Motor neuron (in vitro differentiated cells): ENCODE data around the gene RCAN1. TPM values are rescaled to one million over a fixed set of nuclear protein-coding genes. Genes with fewer than 3 reads are reported as not detected.

Source experiments
- ATAC-seq, 8 experiments: fragments of 200-7000 bp; cut with Tn5 transposase; replicated peaks in 6 of 8; 2 replicates each; pipeline ENCODE4 v1.8.0; 2021; ENCODE audit warnings: mild to moderate bottlenecking in 8 of 8, moderate library complexity in 8 of 8
- H3K27ac ChIP-seq, 2 donors: fragments of 250-450 bp; sonication (Bioruptor Pico); 2 replicates each; pipeline ENCODE4 v1.9.0; 2021; ENCODE audit warnings: antibody characterized with exemption in 2 of 2, mild to moderate bottlenecking in 2 of 2, moderate library complexity in 1 of 2
- H3K4me1 ChIP-seq, 2 donors: fragments of 250-450 bp; sonication (Bioruptor Pico); replicated peaks in 1 of 2; 2 replicates each; pipeline ENCODE4 v1.6.1; 2021; ENCODE audit warnings: antibody characterized with exemption in 2 of 2, mild to moderate bottlenecking in 2 of 2, moderate library complexity in 1 of 2
- H3K4me3 ChIP-seq, 5 donors: fragments of 250-450 bp; sonication (Bioruptor Pico); 2 replicates each; pipeline ENCODE4 v1.9.0; 2021; ENCODE audit warnings: antibody characterized with exemption in 5 of 5, mild to moderate bottlenecking in 5 of 5, moderate library complexity in 4 of 5
- WGBS, 10 experiments: fragments of 450-650 bp; shearing (Covaris generic); methylation state at CpG; one replicate each; pipeline ENCODE4 v1.0.0; 2022; 5-methylcytosine and 5-hydroxymethylcytosine counted together
- in situ Hi-C, 9 experiments: fragments of 400-800 bp; cut with MboI; loops; one replicate each; pipeline ENCODE4 v1.15.0; 2021; ENCODE audit warnings: low sequenced_read_pairs in 9 of 9, low pct_unique_long_range_greater_than_20kb in 2 of 9; ENCODE audit not compliant: unreplicated experiment in 9 of 9
- total RNA-seq, 8 experiments: library from RNA; unstranded; fragments of 300-600 nt; gene quantifications; 2 replicates each; pipeline versions ENCODE4 v1.2.3 to v1.2.4, GENCODE V29; 2022

The RCAN1 gene
- total RNA-seq, 8 experiments from 2014 or later: 10.3 to 280 (median 22.7) TPM

DNA sequence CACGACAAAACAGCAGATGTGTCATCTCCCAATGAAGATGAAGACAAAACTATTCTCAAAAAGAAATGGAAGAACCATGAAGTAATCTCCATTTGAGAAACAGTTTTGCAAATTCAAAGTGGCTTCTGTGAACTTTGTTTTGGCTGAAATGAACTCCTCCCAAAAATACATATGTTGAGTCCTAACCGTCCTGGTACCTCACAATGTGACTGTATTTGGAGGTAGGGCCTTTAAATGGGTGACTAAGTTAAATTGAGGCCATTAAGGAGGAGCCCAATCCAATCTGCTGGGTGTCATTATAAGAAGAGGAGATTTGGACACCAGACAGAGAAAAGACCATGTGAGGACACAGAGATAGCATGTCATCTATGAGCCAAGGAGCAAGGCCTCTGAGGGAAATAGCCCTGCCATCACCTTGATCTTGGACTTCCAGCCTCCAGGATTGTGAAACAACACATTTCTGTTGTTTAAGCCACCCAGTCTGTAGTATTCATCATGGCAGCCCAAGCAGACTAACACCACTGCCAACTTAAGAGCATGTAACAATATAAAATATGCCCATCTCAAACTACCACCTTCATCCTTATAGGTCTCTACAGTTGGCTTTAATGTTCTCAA is 64.6 kb downstream of the RCAN1 start:
- H3K4me3 ChIP-seq: no peak overlapping the region
- WGBS, 10 experiments: 20 to 100% (median 43%) methylated on average over 1 to 2 of the region's 2 CpGs; no CpG with 5 or more reads in 3 of the 10 experiments
- no peak overlapping the region for H3K27ac ChIP-seq
- in situ Hi-C loops: no loop called here
- peak in 2 of 8 experiments; percentile 52 to 53 for ATAC-seq
- peaks cover 2% of the 10 kb centered on the region in 2 donors for H3K4me1 ChIP-seq

DNA sequence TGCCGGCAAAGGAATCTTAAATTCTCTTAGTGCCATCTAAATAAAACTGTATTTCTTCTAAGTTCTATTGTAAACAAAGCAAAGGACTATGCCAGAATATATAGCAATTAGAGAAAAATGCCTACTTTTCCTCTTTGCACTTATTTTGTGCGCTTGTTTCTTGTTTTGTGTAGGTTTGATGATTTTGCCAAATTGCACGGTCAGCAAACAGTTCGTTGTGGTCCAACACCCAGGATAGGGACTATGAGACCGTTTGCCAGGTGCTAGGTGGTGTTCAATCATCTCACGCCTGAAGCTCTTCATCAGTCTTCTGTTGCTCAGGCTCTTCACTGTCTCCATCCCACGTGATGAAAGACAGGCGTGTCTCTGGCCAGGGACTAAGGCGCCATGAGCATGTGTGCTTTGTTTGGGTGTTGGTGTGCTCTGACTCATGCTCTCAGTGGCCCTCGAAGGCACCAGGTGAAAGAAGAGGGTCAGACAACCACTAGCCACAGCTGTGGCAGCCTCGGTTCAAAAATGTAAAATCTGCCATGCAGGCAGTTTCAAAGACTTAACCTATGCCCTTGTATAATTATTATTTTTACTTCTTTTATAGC is 66.0 kb downstream of the RCAN1 start:
- no peak overlapping the region for H3K27ac ChIP-seq
- peaks cover 2% of the 10 kb centered on the region in 2 donors for H3K4me1 ChIP-seq
- H3K4me3 ChIP-seq: no peak overlapping the region
- WGBS, 10 experiments: 85 to 100% (median 88%) methylated on average over 1 to 11 of the region's 11 CpGs
- no peak for ATAC-seq
- in situ Hi-C loops: no loop called here

DNA sequence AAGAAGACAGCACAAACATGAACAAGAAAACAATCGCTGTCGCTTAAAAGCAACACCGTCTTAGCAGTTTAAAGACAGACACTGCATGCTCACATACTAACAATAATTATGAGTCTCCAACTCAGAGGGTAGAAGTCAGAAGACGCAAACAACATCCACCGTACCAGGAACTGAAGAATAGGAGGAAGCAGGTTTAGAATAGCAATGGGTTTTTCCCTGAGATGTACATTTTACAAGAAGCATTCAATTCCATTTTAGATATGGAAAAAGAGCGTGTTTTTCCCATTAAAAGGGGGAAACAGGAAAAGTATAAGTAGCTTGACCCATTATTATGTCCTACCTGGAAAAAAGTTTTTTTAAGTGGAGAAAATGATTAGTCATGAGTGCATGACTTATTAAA is 68.4 kb downstream of the RCAN1 start:
- no peak for ATAC-seq
- WGBS, 10 experiments: 88 to 100% (median 92%) methylated on average over 1 to 6 of the region's 6 CpGs
- peaks cover 2% of the 10 kb centered on the region in 2 donors for H3K4me1 ChIP-seq
- H3K4me3 ChIP-seq: no peak overlapping the region
- H3K27ac ChIP-seq: no peak overlapping the region
- in situ Hi-C loops: no loop called here

DNA sequence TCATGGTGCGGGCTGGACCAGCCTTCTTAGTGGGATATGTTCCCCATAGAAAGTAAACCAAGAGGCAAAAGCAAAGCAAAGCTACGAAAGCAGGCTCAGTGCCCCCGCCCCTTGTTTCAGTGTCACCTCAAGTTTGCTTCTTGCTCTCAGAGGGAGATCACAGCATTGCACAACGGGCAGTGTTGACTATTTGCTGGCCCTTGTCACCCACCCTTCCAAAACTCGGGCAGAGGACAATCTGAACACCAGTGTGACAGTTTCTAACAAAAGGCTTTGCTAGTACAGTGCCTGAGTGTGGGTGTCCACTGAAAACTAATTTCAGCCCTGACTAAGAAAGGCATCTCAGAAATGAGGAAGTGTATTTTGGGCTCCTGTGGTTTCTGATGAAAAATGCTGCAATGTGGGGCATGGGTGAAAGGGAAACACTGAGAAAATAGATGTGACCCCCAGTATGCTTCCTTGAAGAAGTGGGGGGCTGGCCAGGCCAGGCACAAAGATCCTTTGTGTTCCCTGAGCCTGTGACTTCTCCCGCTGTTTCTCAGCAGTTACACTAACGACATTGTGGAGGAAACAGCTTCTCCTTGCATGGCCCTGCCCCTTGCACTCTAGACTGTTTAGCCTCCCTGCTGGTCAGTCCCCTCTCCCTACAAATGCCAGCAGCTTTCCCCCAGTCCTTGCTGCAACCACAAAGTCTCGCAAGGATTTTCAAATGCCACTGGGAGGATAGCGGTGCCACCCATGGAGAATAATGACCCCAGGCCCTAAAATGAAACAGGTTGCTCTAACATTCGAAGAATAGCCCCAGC is 69.6 kb downstream of the RCAN1 start:
- 0 to 80% (median 60%) methylated on average over 1 to 8 of the region's 10 CpGs; no CpG with 5 or more reads in 2 of the 10 experiments for WGBS, 10 experiments
- Histone ChIP-seq H3K27ac (no peak overlapping the region), H3K4me3 (no peak overlapping the region), H3K4me1 (peaks cover 2% of the 10 kb centered on the region in 2 donors)
- in situ Hi-C loops: no loop called here
- ATAC-seq: peak in 4 of 8 experiments; percentile 23 to 46 (median 38)

DNA sequence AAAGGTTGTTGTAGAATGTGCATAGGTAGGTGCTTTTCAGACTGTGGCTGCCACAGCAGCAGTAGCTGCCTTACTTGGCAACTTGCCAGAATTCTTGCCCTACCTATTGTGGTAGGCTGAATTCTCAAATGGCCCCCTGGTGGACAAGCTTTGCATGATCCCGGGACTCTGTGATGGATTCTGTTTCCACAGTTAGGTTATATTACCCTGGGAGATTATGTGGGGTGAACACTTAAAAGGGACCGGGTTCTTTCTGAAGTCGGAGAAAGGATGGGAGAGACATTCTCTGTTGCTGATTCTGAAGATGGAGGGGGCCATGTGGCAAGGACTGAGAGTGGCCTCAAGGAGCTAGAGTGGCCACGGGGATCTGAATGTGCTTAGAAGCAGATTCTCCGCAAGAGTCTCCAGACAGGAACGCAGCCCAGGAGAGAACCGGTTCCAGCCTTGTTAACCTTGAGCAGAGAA is 70.8 kb downstream of the RCAN1 start:
- ATAC-seq: peak in 3 of 8 experiments; percentile 59 to 84 (median 73)
- H3K4me3 ChIP-seq: no peak overlapping the region
- 67 to 100% (median 92%) methylated on average over 2 to 7 of the region's 7 CpGs; no CpG with 5 or more reads in 4 of the 10 experiments for WGBS, 10 experiments
- H3K27ac ChIP-seq: no peak overlapping the region
- peaks cover 2% of the 10 kb centered on the region in 2 donors for H3K4me1 ChIP-seq
- in situ Hi-C loops: no loop called here

DNA sequence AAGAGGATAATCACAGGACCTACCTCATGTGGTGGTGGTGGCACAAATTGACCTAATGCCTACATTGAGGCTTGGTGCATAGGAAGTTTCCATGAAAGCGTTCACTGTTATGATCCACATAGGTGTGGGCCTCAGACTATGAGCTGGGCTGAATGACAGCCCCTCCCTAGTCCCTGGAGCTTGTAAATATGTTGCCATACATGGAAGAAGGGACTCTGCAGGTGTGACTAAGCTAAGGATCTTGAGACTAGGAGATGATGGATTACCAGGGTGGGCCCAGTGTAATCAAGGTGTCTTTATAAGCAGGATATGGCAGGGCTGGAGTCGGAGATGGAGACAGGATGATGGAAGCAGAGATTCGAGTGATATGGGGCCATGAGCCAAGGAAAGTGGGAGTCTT is 71.9 kb downstream of the RCAN1 start:
- no peak for ATAC-seq
- WGBS, 10 experiments: 55 to 100% (median 84%) methylated on average over 1 to 3 of the region's 3 CpGs; no CpG with 5 or more reads in 2 of the 10 experiments
- H3K27ac ChIP-seq: no peak overlapping the region
- H3K4me1 ChIP-seq: peaks cover 2% of the 10 kb centered on the region in 2 donors
- in situ Hi-C loops: no loop called here
- no peak overlapping the region for H3K4me3 ChIP-seq

DNA sequence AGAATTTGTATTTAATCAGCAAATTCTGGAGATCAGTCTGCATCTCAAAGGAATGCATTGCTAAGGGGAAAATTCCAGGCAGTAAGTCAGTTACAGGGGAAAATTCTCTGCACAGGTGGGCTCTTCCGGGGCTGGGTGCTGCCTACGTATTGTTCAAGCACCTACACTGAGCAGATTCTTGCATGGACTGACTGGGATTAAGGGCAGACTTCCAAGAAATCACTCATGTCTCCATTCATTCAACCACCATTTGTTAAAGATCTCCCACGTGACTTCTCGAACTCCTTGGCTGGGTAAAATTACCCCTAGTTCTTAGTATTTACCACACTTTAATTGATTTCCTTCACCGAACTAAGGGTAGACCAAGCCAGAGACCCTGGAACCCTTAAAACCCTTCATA is 74.7 kb downstream of the RCAN1 start:
- Histone ChIP-seq H3K4me1 (no peaks in the 10 kb centered on the region), H3K27ac (no peak overlapping the region), H3K4me3 (no peak overlapping the region)
- ATAC-seq: peak in 1 of 8 experiments; percentile 34
- in situ Hi-C loops: no loop called here
- 49 to 100% (median 90%) methylated on average over 1 to 5 of the region's 5 CpGs; no CpG with 5 or more reads in 1 of the 10 experiments for WGBS, 10 experiments

DNA sequence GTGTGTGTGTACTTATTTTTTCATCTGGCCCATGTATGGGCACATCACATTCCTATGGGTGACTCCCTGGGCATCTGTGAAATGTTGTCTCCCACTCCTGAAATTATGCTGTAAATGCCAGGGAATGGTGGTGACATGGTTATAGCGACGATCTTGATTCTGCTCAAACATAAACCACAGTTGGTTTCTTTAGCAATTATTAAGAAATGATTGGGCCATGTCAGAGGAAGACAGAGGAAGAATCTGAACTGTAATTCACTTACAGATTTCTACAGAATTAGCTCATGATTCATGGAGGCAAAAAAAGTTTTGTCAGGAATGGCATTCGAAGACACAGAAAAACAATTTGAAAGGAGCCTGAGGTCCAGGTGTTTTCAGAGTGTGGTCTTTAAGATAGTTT is 77.1 kb downstream of the RCAN1 start:
- ATAC-seq: no peak
- in situ Hi-C loops: no loop called here
- Histone ChIP-seq H3K27ac (no peak overlapping the region), H3K4me1 (no peaks in the 10 kb centered on the region), H3K4me3 (no peak overlapping the region)
- WGBS, 10 experiments: 77 to 100% (median 94%) methylated on average over 1 to 3 of the region's 3 CpGs; no CpG with 5 or more reads in 2 of the 10 experiments

DNA sequence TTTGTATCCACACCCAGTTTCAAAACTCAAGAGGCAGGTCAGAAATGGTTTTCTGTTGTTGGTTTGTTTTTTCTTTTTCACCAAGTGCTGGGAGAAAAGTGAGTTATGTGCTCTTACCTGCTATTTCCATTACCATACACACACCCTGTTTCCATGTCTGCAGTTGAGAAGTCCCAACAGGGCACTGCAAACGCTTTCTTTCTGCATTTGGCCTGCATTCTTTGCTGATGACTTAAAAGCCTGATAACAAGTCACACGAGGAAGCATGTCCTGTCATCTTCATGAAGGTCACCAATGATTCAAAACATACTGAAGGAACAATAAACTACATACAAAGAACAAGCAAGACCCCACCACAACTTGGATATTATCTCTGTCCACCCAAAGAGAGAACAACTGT is 78.1 kb downstream of the RCAN1 start:
- ATAC-seq: no peak
- no peak overlapping the region for H3K4me3 ChIP-seq
- H3K27ac ChIP-seq: no peak overlapping the region
- in situ Hi-C loops: no loop called here
- H3K4me1 ChIP-seq: no peaks in the 10 kb centered on the region
- WGBS, 10 experiments: 0 to 100% (median 64%) methylated on average over 1 to 2 of the region's 2 CpGs; no CpG with 5 or more reads in 2 of the 10 experiments

DNA sequence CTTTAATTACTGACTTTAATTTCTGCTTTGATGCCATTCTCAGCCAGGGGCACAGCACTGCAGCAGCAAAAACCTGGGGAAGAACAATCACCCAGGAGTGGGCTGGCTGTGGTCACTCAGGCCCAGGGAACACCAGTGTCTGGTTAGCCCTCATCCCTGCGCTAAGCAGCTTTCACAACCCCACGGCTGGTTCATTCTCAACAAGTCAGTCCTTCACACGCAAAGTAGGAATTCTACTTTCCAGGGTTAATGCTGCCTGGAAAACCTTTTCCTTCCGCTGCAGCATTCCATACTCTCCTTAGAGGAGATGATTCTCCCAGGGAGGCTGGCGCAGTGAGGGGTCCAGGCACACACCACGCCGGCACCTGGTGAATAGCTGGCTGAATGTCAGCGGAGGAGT is 78.6 kb downstream of the RCAN1 start:
- H3K27ac ChIP-seq: no peak overlapping the region
- in situ Hi-C loops: no loop called here
- no peak overlapping the region for H3K4me3 ChIP-seq
- WGBS, 10 experiments: 73 to 100% (median 88%) methylated on average over 1 to 7 of the region's 8 CpGs
- no peaks in the 10 kb centered on the region for H3K4me1 ChIP-seq
- ATAC-seq: peak in 1 of 8 experiments; percentile 17

DNA sequence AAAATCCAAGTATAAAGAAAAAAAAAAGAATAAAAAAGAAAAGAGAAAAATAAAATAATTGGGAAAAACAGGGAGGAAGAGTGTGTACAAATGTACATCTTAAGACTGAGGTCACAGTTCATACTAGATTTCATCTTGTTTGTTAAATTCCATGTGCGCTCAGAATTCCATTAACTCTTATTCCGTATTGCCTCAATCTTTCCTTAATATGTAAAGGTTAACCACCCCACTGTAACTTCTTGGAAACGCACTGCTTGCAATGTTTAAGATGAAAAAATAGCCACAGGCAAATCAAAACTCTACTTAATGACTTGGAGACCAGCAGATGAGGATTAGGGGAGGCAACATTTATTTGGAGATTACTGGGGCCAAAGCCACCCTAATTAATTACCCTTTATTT is 79.0 kb downstream of the RCAN1 start:
- in situ Hi-C loops: no loop called here
- H3K4me1 ChIP-seq: no peaks in the 10 kb centered on the region
- H3K4me3 ChIP-seq: no peak overlapping the region
- WGBS, 10 experiments: 5 to 100% (median 95%) methylated on average over 2 to 3 of the region's 3 CpGs
- peak in 1 of 8 experiments; percentile 24 for ATAC-seq
- H3K27ac ChIP-seq: no peak overlapping the region

DNA sequence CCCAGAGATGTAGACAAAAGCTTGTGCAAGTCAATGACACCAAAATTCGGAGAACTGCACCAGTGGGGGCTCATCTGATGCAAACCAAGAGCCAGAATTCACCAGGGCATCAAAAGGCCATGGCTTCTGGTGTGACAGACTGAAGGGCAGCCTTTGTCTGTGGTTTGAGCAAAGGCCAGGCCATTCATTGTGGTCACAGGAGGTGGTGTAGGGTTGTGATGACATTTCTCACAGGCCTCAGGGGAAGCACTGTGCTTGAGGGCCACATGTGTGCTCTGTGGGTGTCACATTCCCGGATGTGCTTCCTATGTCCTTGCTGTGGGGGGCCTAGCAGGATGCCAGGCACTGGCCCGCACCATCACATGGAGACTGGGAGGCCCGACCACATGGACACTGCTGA is 80.4 kb downstream of the RCAN1 start:
- in situ Hi-C loops: no loop called here
- Histone ChIP-seq H3K27ac (no peak overlapping the region), H3K4me1 (no peaks in the 10 kb centered on the region), H3K4me3 (no peak overlapping the region)
- 43 to 100% (median 80%) methylated on average over 1 to 2 of the region's 4 CpGs; no CpG with 5 or more reads in 4 of the 10 experiments for WGBS, 10 experiments
- ATAC-seq: peak in 1 of 8 experiments; percentile 11

DNA sequence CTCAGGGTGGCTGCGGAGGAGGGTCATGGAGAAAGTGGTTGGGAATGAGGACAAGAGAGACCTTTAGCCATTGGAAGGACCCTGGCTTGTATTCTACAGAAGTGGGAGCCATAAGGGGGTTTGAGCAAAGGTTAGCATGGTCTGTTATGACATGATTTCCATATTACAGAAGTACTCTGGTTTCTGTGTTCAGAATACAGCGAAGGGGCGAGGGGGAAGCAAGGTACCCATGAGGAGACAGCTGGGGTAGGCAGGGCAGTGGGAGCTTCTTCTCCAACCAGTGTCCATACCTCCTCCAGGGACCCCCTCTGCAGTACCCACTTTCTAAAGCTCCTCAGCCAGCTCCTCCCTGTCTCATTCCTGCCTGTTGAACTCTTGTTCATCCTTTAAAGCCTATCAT is 81.0 kb downstream of the RCAN1 start:
- no peak for ATAC-seq
- no peak overlapping the region for H3K27ac ChIP-seq
- 83 to 100% (median 100%) methylated on average over 1 to 3 of the region's 3 CpGs; no CpG with 5 or more reads in 5 of the 10 experiments for WGBS, 10 experiments
- no peaks in the 10 kb centered on the region for H3K4me1 ChIP-seq
- H3K4me3 ChIP-seq: no peak overlapping the region
- in situ Hi-C loops: no loop called here
